HepG2 (cell line): Measurements from ENCODE around the gene SNX21. TPM values are rescaled to one million over a fixed set of nuclear protein-coding genes. Genes with fewer than 3 reads are reported as not detected.

Source experiments
- CEBPG ChIP-seq: IDR thresholded peaks from 2 replicates; pipeline ENCODE4 v1.6.1; 2016
- GATAD1 ChIP-seq: IDR thresholded peaks from 2 replicates; pipeline ENCODE4 v1.6.1; 2016; ENCODE audit warnings: missing genetic modification reagents, missing compliant biosample characterization
- HDAC2 ChIP-seq: sonication (generic); formaldehyde crosslinking; IDR thresholded peaks from 2 replicates; pipeline ENCODE4 v1.4.0; 2020; ENCODE audit warnings: missing genetic modification reagents
- HMGXB3 ChIP-seq: sonication (generic); formaldehyde crosslinking; IDR thresholded peaks from 2 replicates; pipeline ENCODE4 v1.4.0; 2020; ENCODE audit warnings: missing genetic modification reagents, borderline replicate concordance
- MATR3 ChIP-seq: sonication (generic); formaldehyde crosslinking; IDR thresholded peaks from 2 replicates; pipeline ENCODE4 v1.4.0; 2020; ENCODE audit warnings: missing genetic modification reagents
- MIXL1 ChIP-seq: IDR thresholded peaks from 2 replicates; pipeline ENCODE4 v1.6.1; 2016
- NFYC ChIP-seq: IDR thresholded peaks from 2 replicates; pipeline ENCODE4 v1.6.1; 2016; ENCODE audit warnings: missing genetic modification reagents, missing compliant biosample characterization
- SMC3 ChIP-seq: IDR thresholded peaks from 2 replicates; pipeline ENCODE4 v1.6.1; 2011; ENCODE audit warnings: low read length, improper control_type of control experiment
- SP5 ChIP-seq: IDR thresholded peaks from 2 replicates; pipeline ENCODE4 v1.6.1; 2016; ENCODE audit warnings: low read depth, borderline replicate concordance
- ZBED4 ChIP-seq: sonication (generic); formaldehyde crosslinking; IDR thresholded peaks from 2 replicates; pipeline ENCODE4 v1.4.0; 2020; ENCODE audit warnings: missing genetic modification reagents, borderline replicate concordance
- ZNF331 ChIP-seq: sonication (generic); formaldehyde crosslinking; IDR thresholded peaks from 2 replicates; pipeline ENCODE4 v1.4.0; 2020; ENCODE audit warnings: missing genetic modification reagents
- ZNF441 ChIP-seq: sonication (generic); formaldehyde crosslinking; IDR thresholded peaks from 2 replicates; pipeline ENCODE4 v1.7.0; 2021; ENCODE audit warnings: missing genetic modification reagents, borderline replicate concordance
- ZNF609 ChIP-seq: sonication (generic); formaldehyde crosslinking; IDR thresholded peaks from 2 replicates; pipeline ENCODE4 v1.4.0; 2020; ENCODE audit warnings: mild to moderate bottlenecking, missing genetic modification reagents, borderline replicate concordance
- ZSCAN21 ChIP-seq: sonication (generic); formaldehyde crosslinking; IDR thresholded peaks from 2 replicates; pipeline ENCODE4 v1.8.0; 2022; ENCODE audit warnings: mild to moderate bottlenecking, missing genetic modification reagents, moderate library complexity, borderline replicate concordance
- polyA plus RNA-seq, 8 experiments: library from polyadenylated mRNA; depleted of rRNA in 3 of 8; stranded (reverse) in 7 of 8; unstranded in 1 of 8; fragments of >200 nt; fragmentation: Illumina TruSeq in 4 of 8; extraction: Trizol in 4 of 8; gene quantifications; 2 replicates each; pipeline versions ENCODE4 v1.2.1 to v1.2.3, GENCODE V29; 2011 to 2016; ENCODE audit warnings: low read depth in 4 of 8, missing spikeins in 1 of 8, mixed read lengths in 1 of 8; ENCODE audit not compliant: insufficient read depth in 1 of 8
- total RNA-seq, 5 experiments: library from RNA; depleted of rRNA; stranded (reverse); fragments of >200 nt; fragmentation: Illumina TruSeq; extraction: Trizol; gene quantifications; 2 replicates each; pipeline ENCODE4 v1.2.3, GENCODE V29; 2016; ENCODE audit warnings: low read depth in 1 of 5

The SNX21 gene
- total and polyA plus RNA-seq, 2 of the 13 experiments (the other 11 are each of a cell fraction or from before 2014, with no cell fraction given): 7.7 to 12.8 TPM

- TF ChIP-seq ZNF331 (CRISPR knock-in tag) (peak; percentile 82; the same call in 1 of the 2 replicates), ZNF609 (CRISPR knock-in tag) (peak; percentile 66; the same call in 1 of the 2 replicates), ZBED4 (CRISPR knock-in tag) (no peak), HMGXB3 (CRISPR knock-in tag) (no peak), MIXL1 (CRISPR knock-in tag) (peak; percentile 95), SMC3 (peak; percentile 33; the same call in 1 of the 2 replicates), GATAD1 (peak; percentile 51; the same call in 1 of the 2 replicates), CEBPG (CRISPR knock-in tag) (peak; percentile 87), NFYC (CRISPR knock-in tag) (peak; percentile 27; the same call in 1 of the 2 replicates), SP5 (CRISPR knock-in tag) (peak; percentile 97), ZSCAN21 (CRISPR knock-in tag) (peak; percentile 56; the same call in 1 of the 2 replicates), HDAC2 (CRISPR knock-in tag) (peak; percentile 80; the same call in 1 of the 2 replicates), MATR3 (no peak), ZNF441 (0 out of 2 replicates have a peak, but pooled peaks have one; percentile 73)
Observed at GRCh38 chr20:45863543-45864470, 30.2 kb downstream of the SNX21 start (continued).
